Calu3 (cell line): ENCODE measurements around the gene DQX1. TPM values are rescaled to one million over a fixed set of nuclear protein-coding genes. Genes with fewer than 3 reads are reported as not detected.

Source experiments
- BruUV-seq: library from RNA; stranded (reverse); fragments of 400-500 nt; replicated peaks from 2 replicates; lab custom pipeline; 2021; lab: Mats Ljungman, UMichigan
- CTCF ChIA-PET: fragments of 300-600 bp; sonication (Branson Sonifier 250); formaldehyde crosslinking; loops from one replicate; lab custom pipeline; 2022; ENCODE audit warnings: antibody characterized with exemption; lab: Charles Lee
- DNase-seq: peaks from one replicate; pipeline ENCODE4 v3.0.0; 2022
- H3K27ac Mint-ChIP-seq: one replicate; pipeline ENCODE4 v1.8.0; 2022; ENCODE audit warnings: mixed read lengths; ENCODE audit not compliant: unreplicated experiment
- H3K27me3 Mint-ChIP-seq: one replicate; pipeline ENCODE4 v1.8.0; 2022; ENCODE audit warnings: mixed read lengths; ENCODE audit not compliant: unreplicated experiment
- H3K36me3 Mint-ChIP-seq: one replicate; pipeline ENCODE4 v1.8.0; 2022; ENCODE audit warnings: mild to moderate bottlenecking, moderate library complexity, mixed read lengths; ENCODE audit not compliant: insufficient read depth, unreplicated experiment
- H3K4me1 Mint-ChIP-seq: one replicate; pipeline ENCODE4 v1.8.0; 2022; ENCODE audit warnings: mild to moderate bottlenecking, low read depth, mixed read lengths; ENCODE audit not compliant: unreplicated experiment
- H3K4me3 Mint-ChIP-seq: one replicate; pipeline ENCODE4 v1.8.0; 2022; ENCODE audit warnings: mild to moderate bottlenecking, low read depth, moderate library complexity, mixed read lengths; ENCODE audit not compliant: unreplicated experiment
- H3K9me3 Mint-ChIP-seq: one replicate; pipeline ENCODE4 v1.8.0; 2022; ENCODE audit warnings: low read depth, mixed read lengths; ENCODE audit not compliant: unreplicated experiment
- CTCF ChIP-seq: fragments of 200-600 bp; IDR thresholded peaks from one replicate; pipeline ENCODE4 v1.8.0; 2022; ENCODE audit warnings: antibody characterized with exemption; ENCODE audit not compliant: unreplicated experiment
- intact Hi-C: fragments of 100-400 bp; cut with micrococcal nuclease; formaldehyde crosslinking; loops from one replicate; pipeline ENCODE4 v1.10.0; 2022; ENCODE audit not compliant: unreplicated experiment
- total RNA-seq: library from RNA; stranded (reverse); gene quantifications from 2 replicates; pipeline ENCODE4 v1.2.3, GENCODE V29; 2022

DQX1 gene
- total RNA-seq, 1 experiment from 2014 or later, result 0.14 TPM

- no peak for DNase-seq
- H3K27ac Mint-ChIP-seq, result no peak overlapping the region
- TF ChIP-seq CTCF, result no peak
- peaks cover 8% of the 10 kb centered on the region for H3K4me1 Mint-ChIP-seq
- CTCF ChIA-PET, result no interaction called here
- peaks cover 27% of the 10 kb centered on the region for H3K27me3 Mint-ChIP-seq
- H3K36me3 Mint-ChIP-seq, result no peaks in the 10 kb centered on the region
- H3K4me3 Mint-ChIP-seq, result no peak overlapping the region
- H3K9me3 Mint-ChIP-seq, result no peaks in the 10 kb centered on the region
- intact Hi-C loops, result no loop called here
- BruUV-seq, result no TSS peak
Observed at GRCh38 chr2:74572178-74572925, 46.3 kb upstream of the DQX1 start.

- intact Hi-C loops, result no loop called here
- CTCF ChIA-PET, result no interaction called here
- H3K4me1 Mint-ChIP-seq, result peaks cover 8% of the 10 kb centered on the region
Observed at GRCh38 chr2:74571058-74571457, 45.0 kb upstream of the DQX1 start.

GRCh38 chr2:74569686-74570085 is 43.7 kb upstream of the DQX1 start:
- no peak overlapping the region for H3K4me3 Mint-ChIP-seq
- H3K4me1 Mint-ChIP-seq, result peaks cover 5% of the 10 kb centered on the region
- no peak overlapping the region for H3K27ac Mint-ChIP-seq
- no peak for TF ChIP-seq CTCF
- BruUV-seq, result no TSS peak
- H3K27me3 Mint-ChIP-seq, result peaks cover 38% of the 10 kb centered on the region
- CTCF ChIA-PET, result no interaction called here
- intact Hi-C loops, result no loop called here
- H3K9me3 Mint-ChIP-seq, result no peaks in the 10 kb centered on the region
- DNase-seq, result no peak
- no peaks in the 10 kb centered on the region for H3K36me3 Mint-ChIP-seq

More at GRCh38 chr2:74571058-74571457, 45.0 kb upstream of the DQX1 start:
- BruUV-seq, result no TSS peak
- no peak for TF ChIP-seq CTCF
- DNase-seq, result no peak
- Mint-ChIP-seq H3K36me3 (no peaks in the 10 kb centered on the region), H3K27ac (no peak overlapping the region), H3K27me3 (peaks cover 34% of the 10 kb centered on the region), H3K4me3 (no peak overlapping the region), H3K9me3 (no peaks in the 10 kb centered on the region)

GRCh38 chr2:74567881-74568280 is 41.9 kb upstream of the DQX1 start:
- CTCF ChIA-PET, result interaction anchor here (1.1 kb wide), 1 partner anchor 9 kb away, joined by 3 read pairs; no protein-coding TSS in a partner anchor
- no peak for TF ChIP-seq CTCF
- no peaks in the 10 kb centered on the region for H3K9me3 Mint-ChIP-seq
- no TSS peak for BruUV-seq
- no peaks in the 10 kb centered on the region for H3K36me3 Mint-ChIP-seq
- H3K27me3 Mint-ChIP-seq, result peaks cover 43% of the 10 kb centered on the region
- H3K4me3 Mint-ChIP-seq, result no peak overlapping the region
- no peaks in the 10 kb centered on the region for H3K4me1 Mint-ChIP-seq
- H3K27ac Mint-ChIP-seq, result no peak overlapping the region
- intact Hi-C loops, result no loop called here
- DNase-seq, result no peak
